WTC11 (cell line): ENCODE data around the gene HSDL1. TPM values are rescaled to one million over a fixed set of nuclear protein-coding genes. Genes with fewer than 3 reads are reported as not detected.
A peak's percentile ranks its signal among the peaks of the same experiment; 100 is the strongest.

Experiments used
- ATAC-seq: fragments of 200-7000 bp; cut with Tn5 transposase; 2 replicates; pipeline ENCODE4 v1.10.0; 2021; ENCODE audit warnings: mild to moderate bottlenecking, moderate library complexity
- CTCF ChIA-PET: fragments of 300-600 bp; sonication (Branson Sonifier 250); formaldehyde crosslinking; loops from one replicate; lab custom pipeline; 2021; ENCODE audit warnings: antibody characterized with exemption; lab: Charles Lee
- POLR2A ChIA-PET: fragments of 350-600 bp; sonication (Branson Sonifier 250); formaldehyde crosslinking; loops from one replicate; lab custom pipeline; 2021; ENCODE audit warnings: antibody characterized with exemption; lab: Charles Lee
- DNase-seq: peaks from one replicate; pipeline ENCODE4 v3.0.0; 2021; ENCODE audit warnings: low spot score
- H3K27ac Mint-ChIP-seq: 2 replicates; pipeline ENCODE4 v1.8.0; 2021; ENCODE audit warnings: mixed read lengths
- H3K27me3 Mint-ChIP-seq: 2 replicates; pipeline ENCODE4 v1.8.0; 2021; ENCODE audit warnings: low read depth, mild to moderate bottlenecking, moderate library complexity, mixed read lengths
- H3K36me3 Mint-ChIP-seq: 2 replicates; pipeline ENCODE4 v1.8.0; 2021; ENCODE audit warnings: mixed read lengths
- H3K4me1 Mint-ChIP-seq: 2 replicates; pipeline ENCODE4 v1.8.0; 2022; ENCODE audit warnings: mixed read lengths
- H3K4me3 Mint-ChIP-seq: 2 replicates; pipeline ENCODE4 v1.8.0; 2021; ENCODE audit warnings: mild to moderate bottlenecking, moderate library complexity, mixed read lengths
- H3K9me3 Mint-ChIP-seq: 2 replicates; pipeline ENCODE4 v1.8.0; 2021; ENCODE audit warnings: mixed read lengths
- ESRRA ChIP-seq: sonication (generic); formaldehyde crosslinking; IDR thresholded peaks from 2 replicates; pipeline ENCODE4 v1.8.1; 2022; ENCODE audit warnings: mild to moderate bottlenecking, missing genetic modification reagents, borderline replicate concordance
- GRHL2 ChIP-seq: fragments of 250-450 bp; sonication (Bioruptor Pico); IDR thresholded peaks from 2 replicates; pipeline ENCODE4 v1.8.0; 2022; ENCODE audit warnings: mild to moderate bottlenecking, moderate library complexity; ENCODE audit not compliant: insufficient replicate concordance, severe bottlenecking
- IRF2 ChIP-seq: sonication (generic); formaldehyde crosslinking; IDR thresholded peaks from 2 replicates; pipeline ENCODE4 v1.8.0; 2022; ENCODE audit warnings: low read depth, missing genetic modification reagents, borderline replicate concordance
- MXD4 ChIP-seq: fragments of 250-450 bp; sonication (Bioruptor Pico); IDR thresholded peaks from 2 replicates; pipeline ENCODE4 v1.8.0; 2021; ENCODE audit warnings: mild to moderate bottlenecking, moderate library complexity, borderline replicate concordance
- OVOL2 ChIP-seq: fragments of 250-450 bp; sonication (Bioruptor Pico); IDR thresholded peaks from 2 replicates; pipeline ENCODE4 v1.9.0; 2021; ENCODE audit warnings: mild to moderate bottlenecking, borderline replicate concordance
- SMAD4 ChIP-seq: sonication (generic); formaldehyde crosslinking; IDR thresholded peaks from 2 replicates; pipeline ENCODE4 v1.8.0; 2022; ENCODE audit warnings: mild to moderate bottlenecking, missing genetic modification reagents
- SP1 ChIP-seq: sonication (generic); formaldehyde crosslinking; conservative IDR thresholded peaks from 2 replicates; pipeline ENCODE4 v1.8.1; 2022; ENCODE audit warnings: missing genetic modification reagents
- ZNF671 ChIP-seq: fragments of 250-450 bp; sonication (Bioruptor Pico); IDR thresholded peaks from 2 replicates; pipeline ENCODE4 v1.8.0; 2021; ENCODE audit warnings: mild to moderate bottlenecking
- total RNA-seq: library from RNA; stranded (reverse); gene quantifications from 3 replicates; pipeline ENCODE4 v1.2.3, GENCODE V29; 2021
- TF ChIP-seq, protein P1 (sequence below): sonication (generic); formaldehyde crosslinking; IDR thresholded peaks from 2 replicates; pipeline ENCODE4 v1.8.1; 2022; ENCODE audit warnings: missing genetic modification reagents, borderline replicate concordance
- TF ChIP-seq, protein P2 (sequence below): sonication (generic); formaldehyde crosslinking; IDR thresholded peaks from 2 replicates; pipeline ENCODE4 v1.8.1; 2023; ENCODE audit warnings: mild to moderate bottlenecking, missing genetic modification reagents
- TF ChIP-seq, protein P3 (sequence below): sonication (generic); formaldehyde crosslinking; IDR thresholded peaks from 2 replicates; pipeline ENCODE4 v1.8.0; 2022; ENCODE audit warnings: mild to moderate bottlenecking, missing genetic modification reagents

Gene HSDL1
- total RNA-seq, 1 experiment from 2014 or later = 48.6 TPM

DNA sequence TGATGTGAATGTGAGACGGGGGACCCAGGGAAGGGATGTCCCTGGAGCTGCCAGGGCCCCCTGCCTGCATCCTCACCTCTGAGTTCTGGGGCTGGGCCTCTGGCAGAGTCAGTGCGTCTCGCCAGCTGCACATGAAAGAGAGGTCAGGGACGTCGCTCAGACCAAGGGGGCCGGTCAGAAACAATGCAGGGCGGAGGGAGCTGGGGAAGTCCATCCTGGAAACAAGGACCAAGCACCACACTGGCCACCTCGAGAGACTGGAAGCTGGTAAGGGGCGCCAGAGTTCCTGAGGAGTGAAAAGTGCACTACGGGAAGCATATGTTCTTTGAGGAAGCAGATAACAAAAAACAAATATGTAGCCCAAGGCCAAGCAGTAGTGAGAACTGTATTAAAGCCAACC, 39.8 kb upstream of the HSDL1 start:
- Mint-ChIP-seq H3K9me3 (no peaks in the 10 kb centered on the region), H3K36me3 (peaks cover 18% of the 10 kb centered on the region; the same call in 1 of the 2 replicates), H3K4me1 (peaks cover 9% of the 10 kb centered on the region; the same call in 1 of the 2 replicates), H3K4me3 (peak overlapping the region; percentile 91), H3K27me3 (no peaks in the 10 kb centered on the region; the same call in none of the 2 replicates), H3K27ac (no peak overlapping the region)
- no peak for TF ChIP-seq GRHL2 (CRISPR knock-in tag)
- TF ChIP-seq, protein P1, sequence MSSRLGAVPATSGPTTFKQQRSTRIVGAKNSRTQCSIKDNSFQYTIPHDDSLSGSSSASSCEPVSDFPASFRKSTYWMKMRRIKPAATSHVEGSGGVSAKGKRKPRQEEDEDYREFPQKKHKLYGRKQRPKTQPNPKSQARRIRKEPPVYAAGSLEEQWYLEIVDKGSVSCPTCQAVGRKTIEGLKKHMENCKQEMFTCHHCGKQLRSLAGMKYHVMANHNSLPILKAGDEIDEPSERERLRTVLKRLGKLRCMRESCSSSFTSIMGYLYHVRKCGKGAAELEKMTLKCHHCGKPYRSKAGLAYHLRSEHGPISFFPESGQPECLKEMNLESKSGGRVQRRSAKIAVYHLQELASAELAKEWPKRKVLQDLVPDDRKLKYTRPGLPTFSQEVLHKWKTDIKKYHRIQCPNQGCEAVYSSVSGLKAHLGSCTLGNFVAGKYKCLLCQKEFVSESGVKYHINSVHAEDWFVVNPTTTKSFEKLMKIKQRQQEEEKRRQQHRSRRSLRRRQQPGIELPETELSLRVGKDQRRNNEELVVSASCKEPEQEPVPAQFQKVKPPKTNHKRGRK (CRISPR knock-in tag) = no peak
- TF ChIP-seq MXD4 (CRISPR knock-in tag) = no peak
- TF ChIP-seq SMAD4 (CRISPR knock-in tag) = no peak
- DNase-seq (no peak), ATAC-seq (no peak)
- POLR2A ChIA-PET = no interaction called here
- CTCF ChIA-PET = interaction anchor here (1.8 kb wide), 2 partner anchors 9 to 123 kb away, joined by 5 to 11 read pairs; no protein-coding TSS in a partner anchor

DNA sequence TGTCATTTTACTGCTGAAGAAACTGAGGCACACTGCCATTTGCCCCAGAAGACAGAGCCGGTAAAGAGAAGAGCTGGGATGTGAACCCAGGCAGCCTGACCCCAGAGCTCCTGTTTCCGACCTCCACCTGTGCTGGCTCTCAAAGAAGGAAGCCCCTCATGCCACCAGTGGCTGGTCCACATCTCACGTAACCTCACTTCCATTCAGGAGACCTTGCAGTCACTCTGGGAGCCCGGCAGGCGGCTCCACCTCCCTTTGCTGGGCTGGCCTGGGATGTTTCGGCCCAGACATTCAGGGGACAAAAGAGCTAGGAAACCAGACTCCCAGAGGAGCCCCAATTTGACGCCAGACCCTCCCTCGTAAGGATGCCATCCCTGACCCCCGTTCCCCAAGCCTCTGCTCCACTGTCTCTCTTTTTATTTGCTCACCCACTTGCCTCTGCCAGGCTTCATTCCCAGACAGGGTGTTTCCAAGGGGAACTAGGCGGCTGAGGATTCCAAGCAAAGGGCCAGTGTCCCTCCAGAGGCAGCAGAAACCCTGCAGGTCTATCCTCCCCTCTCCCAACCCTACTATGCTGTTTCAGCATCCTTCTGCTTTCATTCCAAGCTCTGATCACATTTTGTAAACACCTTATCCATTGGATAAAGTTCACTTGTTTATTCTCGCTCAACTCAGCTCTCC, 39.1 kb upstream of the HSDL1 start:
- no peaks in the 10 kb centered on the region for H3K9me3 Mint-ChIP-seq
- POLR2A ChIA-PET = no interaction called here
- H3K4me3 Mint-ChIP-seq = no peak overlapping the region
- peaks cover 9% of the 10 kb centered on the region; the same call in 1 of the 2 replicates for H3K4me1 Mint-ChIP-seq
- no peak for TF ChIP-seq OVOL2 (CRISPR knock-in tag)
- no peak for TF ChIP-seq ESRRA (CRISPR knock-in tag)
- H3K36me3 Mint-ChIP-seq = peaks cover 18% of the 10 kb centered on the region; the same call in 1 of the 2 replicates
- no peak for ATAC-seq
- CTCF ChIA-PET = interaction anchor here (0.6 to 1.8 kb wide), 7 partner anchors 8 to 300 kb away, joined by 3 to 11 read pairs (median 4); partner anchors contain the start of gene ATP2C2
- H3K27me3 Mint-ChIP-seq = no peaks in the 10 kb centered on the region; the same call in 1 of the 2 replicates
- no peak for DNase-seq
- H3K27ac Mint-ChIP-seq = no peak overlapping the region

DNA sequence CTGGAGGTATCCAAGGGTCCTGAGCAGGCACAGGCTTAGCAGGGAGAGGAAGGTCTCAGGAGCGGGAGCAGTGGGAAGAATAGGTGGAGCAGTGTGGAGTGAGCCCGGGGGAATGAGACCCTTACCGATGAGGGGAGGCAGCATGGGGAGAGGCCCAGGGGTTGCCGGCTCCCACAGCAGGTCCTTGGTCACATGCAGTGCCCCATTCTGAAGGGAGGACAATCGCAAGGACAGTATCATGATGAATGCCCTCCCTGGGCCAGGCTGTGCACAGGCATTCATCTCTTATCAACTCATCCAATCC, 38.5 kb upstream of the HSDL1 start:
- H3K4me1 Mint-ChIP-seq = peaks cover 9% of the 10 kb centered on the region; the same call in 1 of the 2 replicates
- no peak for TF ChIP-seq IRF2 (CRISPR knock-in tag)
- TF ChIP-seq, protein P2, sequence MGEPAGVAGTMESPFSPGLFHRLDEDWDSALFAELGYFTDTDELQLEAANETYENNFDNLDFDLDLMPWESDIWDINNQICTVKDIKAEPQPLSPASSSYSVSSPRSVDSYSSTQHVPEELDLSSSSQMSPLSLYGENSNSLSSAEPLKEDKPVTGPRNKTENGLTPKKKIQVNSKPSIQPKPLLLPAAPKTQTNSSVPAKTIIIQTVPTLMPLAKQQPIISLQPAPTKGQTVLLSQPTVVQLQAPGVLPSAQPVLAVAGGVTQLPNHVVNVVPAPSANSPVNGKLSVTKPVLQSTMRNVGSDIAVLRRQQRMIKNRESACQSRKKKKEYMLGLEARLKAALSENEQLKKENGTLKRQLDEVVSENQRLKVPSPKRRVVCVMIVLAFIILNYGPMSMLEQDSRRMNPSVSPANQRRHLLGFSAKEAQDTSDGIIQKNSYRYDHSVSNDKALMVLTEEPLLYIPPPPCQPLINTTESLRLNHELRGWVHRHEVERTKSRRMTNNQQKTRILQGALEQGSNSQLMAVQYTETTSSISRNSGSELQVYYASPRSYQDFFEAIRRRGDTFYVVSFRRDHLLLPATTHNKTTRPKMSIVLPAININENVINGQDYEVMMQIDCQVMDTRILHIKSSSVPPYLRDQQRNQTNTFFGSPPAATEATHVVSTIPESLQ = no peak
- CTCF ChIA-PET = interaction anchor here (1.0 to 1.8 kb wide), 6 partner anchors 8 to 300 kb away, joined by 3 to 11 read pairs (median 4); partner anchors contain the start of gene ATP2C2
- DNase-seq (no peak), ATAC-seq (no peak)
- peaks cover 20% of the 10 kb centered on the region; the same call in 1 of the 2 replicates for H3K36me3 Mint-ChIP-seq
- H3K4me3 Mint-ChIP-seq = no peak overlapping the region
- no peaks in the 10 kb centered on the region for H3K27me3 Mint-ChIP-seq
- H3K27ac Mint-ChIP-seq = no peak overlapping the region
- no peaks in the 10 kb centered on the region for H3K9me3 Mint-ChIP-seq
- POLR2A ChIA-PET = no interaction called here

DNA sequence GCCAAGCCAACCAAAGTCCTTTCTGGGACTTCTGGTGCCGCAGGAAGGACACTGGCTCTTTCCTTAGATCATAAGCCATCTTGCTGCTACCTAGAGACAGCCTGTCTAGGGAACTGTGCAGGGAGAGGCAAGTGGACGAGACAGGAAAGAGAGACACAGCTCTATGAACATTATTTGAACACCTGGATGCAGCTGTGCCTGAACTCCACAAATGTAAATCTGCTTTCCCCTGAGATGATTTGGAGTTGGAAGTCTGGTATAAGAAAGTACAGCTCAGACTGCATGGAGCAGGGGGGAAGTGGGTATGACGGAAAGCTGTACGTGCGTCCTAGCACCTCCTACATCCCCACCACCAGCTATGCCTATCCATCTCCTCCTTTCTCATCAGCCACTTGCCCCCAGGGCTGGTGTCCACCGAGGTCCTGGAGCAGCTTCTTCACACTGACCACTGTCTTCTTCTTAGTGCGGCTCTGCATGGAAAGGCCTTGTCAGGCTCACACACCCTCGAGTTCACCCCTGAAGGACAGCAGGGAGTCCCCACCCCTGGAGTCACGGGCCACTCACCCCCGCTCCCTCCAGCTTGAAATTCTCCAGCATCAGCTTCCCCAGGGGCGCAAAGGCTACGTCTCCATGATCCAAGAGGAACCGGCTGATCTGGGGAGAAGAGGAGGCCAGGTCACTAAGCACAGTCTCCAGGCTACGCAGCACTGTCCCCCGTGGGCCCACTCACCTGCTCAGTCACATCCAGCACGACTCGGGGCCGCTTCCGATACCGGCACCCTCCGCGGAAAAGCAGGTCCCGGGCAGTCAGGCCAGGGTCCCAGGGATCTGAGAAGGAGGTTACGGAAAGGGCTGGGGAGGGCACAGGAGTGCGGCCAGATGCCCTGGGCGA, 37.9 kb upstream of the HSDL1 start:
- no peaks in the 10 kb centered on the region for H3K27me3 Mint-ChIP-seq
- POLR2A ChIA-PET = no interaction called here
- peaks cover 9% of the 10 kb centered on the region; the same call in 1 of the 2 replicates for H3K4me1 Mint-ChIP-seq
- no peak overlapping the region for H3K4me3 Mint-ChIP-seq
- TF ChIP-seq SP1 (no peak), ZNF671 (CRISPR knock-in tag) (no peak)
- TF ChIP-seq, protein P3, sequence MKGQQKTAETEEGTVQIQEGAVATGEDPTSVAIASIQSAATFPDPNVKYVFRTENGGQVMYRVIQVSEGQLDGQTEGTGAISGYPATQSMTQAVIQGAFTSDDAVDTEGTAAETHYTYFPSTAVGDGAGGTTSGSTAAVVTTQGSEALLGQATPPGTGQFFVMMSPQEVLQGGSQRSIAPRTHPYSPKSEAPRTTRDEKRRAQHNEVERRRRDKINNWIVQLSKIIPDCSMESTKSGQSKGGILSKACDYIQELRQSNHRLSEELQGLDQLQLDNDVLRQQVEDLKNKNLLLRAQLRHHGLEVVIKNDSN (CRISPR knock-in tag) = no peak
- no peak overlapping the region for H3K27ac Mint-ChIP-seq
- DNase-seq (no peak), ATAC-seq (no peak)
- H3K9me3 Mint-ChIP-seq = no peaks in the 10 kb centered on the region
- CTCF ChIA-PET = interaction anchor here (0.6 to 1.8 kb wide), 5 partner anchors 7 to 301 kb away, joined by 3 to 5 read pairs (median 4); partner anchors contain the start of gene ATP2C2
- H3K36me3 Mint-ChIP-seq = peaks cover 26% of the 10 kb centered on the region; the same call in 1 of the 2 replicates
